GM18520 (cell line): ENCODE data around the gene PDHA1.

ENCODE experiments used
- ATAC-seq: cut with Tn5 transposase; IDR thresholded peaks from one replicate; pipeline ENCODE4 v1.9.1; 2021; ENCODE audit not compliant: unreplicated experiment

The PDHA1 gene

GRCh38 chrX:19343535-19344408 lies at the start of gene PDHA1:
TSS of gene PDHA1 (plus strand) at chrX:19343927. CDS start at chrX:19344038, 111 bp downstream.
- ATAC-seq: peak; percentile 99

DNA sequence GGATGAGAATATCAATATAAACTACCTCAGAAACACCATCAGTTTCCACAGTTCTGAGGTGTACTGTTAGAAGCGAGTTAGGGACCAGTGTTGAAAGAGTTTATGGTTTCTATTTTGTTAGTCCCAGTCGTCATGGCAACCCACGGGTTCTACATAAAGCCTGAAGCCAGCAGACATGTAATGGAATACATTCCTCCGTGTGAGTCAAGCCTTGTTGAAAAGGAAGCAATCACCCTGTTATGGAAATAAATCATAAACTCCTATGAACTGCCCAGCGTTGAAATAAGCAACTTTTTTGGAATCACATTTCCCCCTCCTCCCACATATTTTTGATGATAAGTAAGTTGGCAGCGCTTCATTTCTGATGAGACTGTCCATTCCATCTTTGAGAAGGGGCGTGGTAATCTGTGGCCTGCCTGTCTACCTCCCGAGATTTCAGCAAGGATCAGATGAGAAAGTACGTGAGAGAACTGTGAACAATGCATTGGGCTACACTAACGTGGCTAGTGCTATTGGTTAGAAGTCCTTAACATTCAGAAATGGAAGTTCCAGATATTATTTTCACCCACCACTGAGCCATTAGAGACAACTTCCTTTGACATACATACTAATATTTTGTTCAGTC lies 40.4 kb upstream of the PDHA1 start:
- no peak for ATAC-seq

- ATAC-seq: no peak
Measured at GRCh38 chrX:19326567-19326966, 17.2 kb upstream of the PDHA1 start.

- ATAC-seq: no peak
Measured at GRCh38 chrX:19331831-19332230, 11.9 kb upstream of the PDHA1 start.

- no peak for ATAC-seq
Measured at GRCh38 chrX:19332983-19333382, 10.7 kb upstream of the PDHA1 start.

- ATAC-seq: no peak
Measured at GRCh38 chrX:19334945-19335626, 8.6 kb upstream of the PDHA1 start.

DNA sequence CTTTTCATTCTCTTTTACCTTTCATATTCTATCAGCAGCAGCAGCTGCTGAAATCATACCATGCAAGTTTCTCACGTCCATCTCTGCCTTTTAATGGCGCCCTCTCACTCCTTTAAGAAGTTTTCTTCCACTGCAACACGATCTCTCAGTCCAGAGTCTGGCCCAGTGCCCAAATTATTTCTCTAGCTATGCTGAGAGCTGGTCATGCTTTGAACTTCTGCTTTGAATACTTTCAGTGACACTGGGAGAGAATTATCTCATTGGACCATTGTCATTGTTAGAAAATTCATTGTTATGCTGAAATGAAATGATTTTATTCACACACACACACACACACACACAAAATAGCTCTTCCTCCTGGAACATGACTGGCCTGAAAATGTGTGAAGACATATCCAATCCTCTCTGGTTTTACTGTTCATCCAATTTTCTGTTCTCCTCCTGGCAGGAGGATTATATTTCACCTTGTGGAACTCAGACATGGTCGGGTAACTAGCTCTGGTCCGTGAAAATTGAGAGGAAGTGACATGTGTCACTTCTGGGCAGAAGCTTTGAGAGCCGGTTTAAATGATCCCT lies 1.3 kb upstream of the PDHA1 start:
- ATAC-seq: no peak

DNA sequence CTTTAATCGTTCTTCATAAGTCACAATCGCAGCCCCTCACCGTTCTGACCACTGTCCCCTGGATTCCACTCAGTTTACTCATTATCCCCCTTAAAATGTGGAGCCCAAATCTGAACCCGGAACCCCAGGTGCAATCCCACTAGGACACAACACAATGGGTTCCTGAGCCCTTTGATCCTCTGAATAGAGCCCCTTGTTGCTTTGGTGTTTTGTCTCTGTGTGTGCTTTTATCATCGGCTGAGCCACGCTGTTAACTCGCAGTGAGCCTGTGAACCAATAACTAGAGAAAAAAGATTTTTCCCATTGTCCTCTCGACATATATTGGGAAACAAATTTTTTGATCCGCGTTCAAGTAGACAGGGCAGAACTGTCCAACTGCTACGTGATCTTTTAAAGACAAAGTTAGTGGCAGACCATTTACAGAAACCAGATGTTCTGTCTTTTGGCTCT lies 617 bp upstream of the PDHA1 start:
- ATAC-seq: no peak

GRCh38 chrX:19344661-19345060 lies 934 bp downstream of the PDHA1 start:
- no peak for ATAC-seq

- ATAC-seq: no peak
Measured at GRCh38 chrX:19347916-19348315, 4.2 kb downstream of the PDHA1 start.

DNA sequence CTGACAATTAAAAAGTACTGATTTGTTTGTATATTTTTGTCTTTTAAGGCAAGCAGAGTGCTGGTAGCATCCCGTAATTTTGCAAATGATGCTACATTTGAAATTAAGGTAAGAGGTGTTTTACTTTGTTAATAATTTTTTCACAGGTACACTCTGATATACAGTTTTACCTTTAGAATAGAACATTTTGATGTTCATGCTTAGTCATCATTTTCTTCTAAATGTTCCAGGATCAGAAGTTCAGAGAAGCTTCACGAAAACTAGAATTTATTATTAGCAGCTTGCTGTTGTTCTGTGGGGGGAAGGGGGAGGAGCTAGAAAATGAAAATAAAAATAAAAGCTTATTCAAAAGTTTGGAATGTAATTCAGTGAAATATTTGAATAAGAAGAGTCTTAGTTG lies 5.5 kb downstream of the PDHA1 start:
- no peak for ATAC-seq

GRCh38 chrX:19350941-19351384 lies 7.2 kb downstream of the PDHA1 start:
- peak; percentile 74 for ATAC-seq

GRCh38 chrX:19354625-19355024 lies 10.9 kb downstream of the PDHA1 start:
- ATAC-seq: no peak

DNA sequence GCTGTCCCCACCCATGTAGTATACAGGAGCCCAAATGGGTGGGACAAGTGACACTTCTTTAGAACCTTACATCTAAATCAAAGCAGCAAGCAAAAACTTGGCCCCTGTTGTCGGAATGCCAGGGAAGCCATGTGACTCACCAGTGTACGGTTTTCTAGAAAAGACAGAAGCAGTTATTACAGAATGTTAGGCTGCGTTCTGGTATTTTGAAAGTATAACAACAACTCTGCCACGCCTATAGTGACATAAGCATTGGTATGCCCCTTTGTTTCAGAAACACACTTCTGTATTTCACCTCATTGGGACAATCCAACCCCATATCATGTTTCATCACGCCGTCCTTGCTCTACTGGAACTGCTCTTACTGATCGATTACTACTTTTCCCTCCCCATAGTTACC lies 14.8 kb downstream of the PDHA1 start:
- ATAC-seq: no peak

DNA sequence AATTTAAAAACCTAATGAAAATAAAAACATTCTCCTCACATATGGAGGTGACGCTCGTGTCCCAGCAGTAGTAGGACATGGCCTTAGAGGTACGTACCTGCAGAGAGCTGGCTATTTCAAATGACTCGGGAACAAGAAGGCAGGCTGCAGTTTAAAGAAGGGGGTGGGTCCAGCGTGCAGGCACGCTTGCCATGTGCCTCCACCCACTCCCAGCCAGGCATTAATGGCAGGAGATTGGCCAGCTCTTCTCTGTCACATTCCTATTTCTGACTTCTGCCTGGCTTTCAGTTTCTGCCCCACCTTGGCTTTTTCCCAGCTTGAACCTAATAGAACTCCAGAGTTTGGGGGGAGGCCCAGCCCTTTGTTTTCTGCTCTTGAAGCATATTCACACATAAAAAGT lies 17.2 kb downstream of the PDHA1 start:
- ATAC-seq: no peak

DNA sequence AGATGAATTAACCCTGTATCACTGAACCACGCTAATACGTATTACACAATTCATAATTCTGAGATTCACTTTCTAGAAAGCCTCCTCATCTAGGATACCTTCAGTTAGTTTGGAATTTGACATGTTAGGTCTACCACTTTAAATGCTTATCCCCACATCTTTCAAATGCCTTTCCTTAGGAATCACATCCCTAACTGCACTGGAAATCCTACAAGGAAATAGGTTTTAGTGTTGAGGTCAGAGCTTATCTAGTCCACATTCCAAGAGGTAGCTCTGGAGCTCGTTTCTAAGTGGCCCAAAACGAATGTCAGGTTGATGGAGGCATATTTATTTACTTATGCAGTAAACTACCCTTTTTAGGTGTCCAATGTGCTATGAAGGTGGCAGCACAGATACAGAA lies 18.0 kb downstream of the PDHA1 start:
- ATAC-seq: no peak

DNA sequence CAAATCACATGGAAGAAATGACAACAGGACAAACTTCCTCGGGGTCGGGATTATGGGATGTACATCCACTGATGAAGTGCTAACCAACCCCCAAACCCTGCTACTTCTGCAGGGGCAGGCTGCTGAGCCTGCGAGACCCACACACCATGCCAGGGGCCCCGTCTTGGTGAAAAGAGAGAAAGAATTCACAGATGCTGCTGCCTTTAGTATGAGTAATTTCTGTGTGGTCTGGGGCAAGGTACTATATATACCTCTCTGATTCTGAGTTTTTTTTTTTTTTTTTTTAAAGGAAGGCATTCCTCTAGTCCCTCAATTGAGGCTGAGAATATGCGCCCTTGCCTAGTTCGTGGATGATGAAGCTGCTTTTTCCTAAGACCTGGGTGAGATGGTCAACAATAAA lies 24.8 kb downstream of the PDHA1 start:
- ATAC-seq: no peak

DNA sequence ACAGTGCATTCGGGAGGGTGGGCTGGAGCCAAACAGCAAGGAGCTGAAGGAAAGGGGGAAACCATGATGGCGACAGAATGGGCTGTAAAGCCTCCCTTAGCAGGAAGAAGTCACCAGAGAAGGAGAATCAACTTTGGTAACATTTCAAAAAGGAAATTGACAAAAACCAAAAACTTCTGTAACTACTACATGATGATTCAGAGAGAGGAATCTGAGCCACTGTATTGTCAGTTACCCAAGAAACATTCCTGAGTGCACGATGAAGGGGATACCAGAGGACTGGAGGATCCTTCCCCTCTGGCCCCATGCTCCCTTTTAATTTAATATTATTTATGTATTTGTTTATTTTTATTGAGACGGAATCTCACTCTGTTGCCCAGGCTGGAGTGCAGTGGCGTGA lies 26.3 kb downstream of the PDHA1 start:
- no peak for ATAC-seq

GRCh38 chrX:19372170-19372546 lies 28.4 kb downstream of the PDHA1 start:
- ATAC-seq: no peak

- no peak for ATAC-seq
Measured at GRCh38 chrX:19372547-19373331, 29.0 kb downstream of the PDHA1 start.
